HFFc6 (cell line): ENCODE results near the gene DUSP8. TPM values are rescaled to one million over a fixed set of nuclear protein-coding genes. Genes with fewer than 3 reads are reported as not detected.

ENCODE experiments used
- DNase-seq: peaks from one replicate; pipeline ENCODE4 v3.0.0-alpha.2; 2018
- H3K27ac Mint-ChIP-seq: 2 replicates; pipeline ENCODE4 v1.8.0; 2020; ENCODE audit warnings: mild to moderate bottlenecking, mixed read lengths
- H3K27me3 Mint-ChIP-seq: 2 replicates; pipeline ENCODE4 v1.8.0; 2021; ENCODE audit warnings: mild to moderate bottlenecking, moderate library complexity, mixed read lengths; ENCODE audit not compliant: insufficient read depth
- H3K36me3 Mint-ChIP-seq: 2 replicates; pipeline ENCODE4 v1.8.0; 2021; ENCODE audit warnings: low read depth, mixed read lengths
- H3K4me1 Mint-ChIP-seq: 2 replicates; pipeline ENCODE4 v1.8.0; 2020; ENCODE audit warnings: low read depth, mixed read lengths
- H3K4me3 Mint-ChIP-seq: 2 replicates; pipeline ENCODE4 v1.8.0; 2020; ENCODE audit warnings: mild to moderate bottlenecking, moderate library complexity, mixed read lengths
- H3K9me3 Mint-ChIP-seq: 2 replicates; pipeline ENCODE4 v1.8.0; 2020; ENCODE audit warnings: mild to moderate bottlenecking, mixed read lengths
- CTCF ChIP-seq: fragments of 200-600 bp; sonication (generic); IDR thresholded peaks from 2 replicates; pipeline ENCODE4 v1.5.0; 2021; ENCODE audit warnings: antibody characterized with exemption, mild to moderate bottlenecking
- total RNA-seq, 6 experiments: library from RNA; stranded (reverse); fragmentation: NEBNext Ultra II Directional; extraction: Animal tissue kit (Norgen Biotek cat#: 25700); gene quantifications; 2 replicates in 1 of 6; 3 replicates in 5 of 6; pipeline ENCODE4 v1.2.3, GENCODE V29; 2021

DUSP8 gene
- total RNA-seq, 6 experiments from 2014 or later = 0.38 to 1.6 (median 0.81) TPM

DNA sequence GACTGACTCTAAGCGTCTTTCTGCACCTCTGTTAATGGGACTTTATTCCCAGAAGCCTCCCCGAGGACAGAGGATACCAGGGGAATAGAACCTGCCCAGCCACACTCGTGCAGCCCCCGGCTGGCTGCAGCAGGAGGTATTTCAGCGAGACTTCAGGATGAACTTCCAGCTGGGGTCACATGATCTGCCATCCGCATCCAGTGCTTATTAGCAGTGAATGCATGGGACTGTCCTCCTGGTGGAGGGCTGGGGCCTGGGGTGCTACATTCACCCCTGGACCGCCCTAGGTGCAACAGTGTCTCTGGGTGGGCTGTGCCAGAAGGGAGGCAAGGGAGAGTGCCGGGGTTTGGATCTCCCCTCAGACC lies 1.6 kb downstream of the DUSP8 start:
- DNase-seq = no peak
- no peak overlapping the region for H3K4me3 Mint-ChIP-seq
- no peaks in the 10 kb centered on the region for H3K36me3 Mint-ChIP-seq
- no peak for TF ChIP-seq CTCF
- H3K9me3 Mint-ChIP-seq = no peaks in the 10 kb centered on the region
- H3K27me3 Mint-ChIP-seq = peaks cover 7% of the 10 kb centered on the region
- H3K27ac Mint-ChIP-seq = no peak overlapping the region
- H3K4me1 Mint-ChIP-seq = no peaks in the 10 kb centered on the region

GRCh38 chr11:1570001-1570453 lies 2.0 kb downstream of the DUSP8 start:
- Mint-ChIP-seq H3K9me3 (no peaks in the 10 kb centered on the region), H3K36me3 (no peaks in the 10 kb centered on the region), H3K4me3 (no peak overlapping the region), H3K27me3 (peaks cover 5% of the 10 kb centered on the region), H3K27ac (no peak overlapping the region), H3K4me1 (no peaks in the 10 kb centered on the region)
- TF ChIP-seq CTCF = no peak
- DNase-seq = no peak

DNA sequence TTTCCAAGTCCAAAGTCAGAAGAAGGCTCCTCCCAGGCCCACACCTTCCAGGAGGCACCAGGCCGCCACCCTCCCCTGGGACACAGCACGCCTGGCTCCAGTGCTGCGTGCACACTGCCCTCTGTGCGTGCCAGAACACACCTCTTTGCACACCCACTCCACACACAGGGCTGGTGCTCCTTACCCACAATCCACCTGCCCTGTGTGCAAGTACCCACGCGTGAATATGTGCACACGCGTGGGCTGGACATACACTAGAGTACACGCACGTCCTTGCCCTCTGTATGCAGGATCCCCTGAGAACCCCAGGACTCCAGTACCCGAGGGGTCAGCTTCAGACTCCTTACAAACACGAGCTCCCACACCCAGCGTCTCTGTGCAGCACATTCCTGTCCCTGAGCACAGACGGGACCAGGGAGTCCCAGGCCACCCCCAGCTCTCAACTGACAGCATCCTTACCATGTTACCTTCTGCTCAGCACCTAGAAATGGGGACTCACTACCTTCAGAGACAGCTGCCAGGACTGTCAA lies 2.8 kb downstream of the DUSP8 start:
- H3K27me3 Mint-ChIP-seq = peaks cover 5% of the 10 kb centered on the region
- H3K4me1 Mint-ChIP-seq = no peaks in the 10 kb centered on the region
- no peak for TF ChIP-seq CTCF
- no peaks in the 10 kb centered on the region for H3K36me3 Mint-ChIP-seq
- H3K27ac Mint-ChIP-seq = no peak overlapping the region
- no peaks in the 10 kb centered on the region for H3K9me3 Mint-ChIP-seq
- DNase-seq = no peak
- no peak overlapping the region for H3K4me3 Mint-ChIP-seq

GRCh38 chr11:1568441-1568911 lies 3.6 kb downstream of the DUSP8 start:
- TF ChIP-seq CTCF = no peak
- Mint-ChIP-seq H3K4me3 (no peak overlapping the region), H3K9me3 (no peaks in the 10 kb centered on the region), H3K27ac (no peak overlapping the region), H3K4me1 (no peaks in the 10 kb centered on the region), H3K36me3 (no peaks in the 10 kb centered on the region), H3K27me3 (peaks cover 5% of the 10 kb centered on the region)
- DNase-seq = no peak

GRCh38 chr11:1567721-1568100 lies 4.4 kb downstream of the DUSP8 start:
- no peaks in the 10 kb centered on the region for H3K9me3 Mint-ChIP-seq
- H3K27me3 Mint-ChIP-seq = peaks cover 5% of the 10 kb centered on the region
- H3K4me3 Mint-ChIP-seq = no peak overlapping the region
- no peak overlapping the region for H3K27ac Mint-ChIP-seq
- no peaks in the 10 kb centered on the region for H3K4me1 Mint-ChIP-seq
- DNase-seq = no peak
- TF ChIP-seq CTCF = no peak
- no peaks in the 10 kb centered on the region for H3K36me3 Mint-ChIP-seq
